Hypothalamus (tissue), 51 donors: Measurements from ENCODE around the gene TNIK.

Source experiments
- DNase-seq, 51 donors: peaks; one replicate each; lab custom pipeline; 2025; lab: John Stamatoyannopoulos, UW

The TNIK gene

GRCh38 chr3:171077261-171077660 lies 382.9 kb downstream of the TNIK start:
- DNase-seq: no peak

GRCh38 chr3:171072432-171072831 lies 387.8 kb downstream of the TNIK start:
- DNase-seq: no peak

GRCh38 chr3:171068658-171069057 lies 391.5 kb downstream of the TNIK start:
- no peak for DNase-seq

- no peak for DNase-seq
Measured at GRCh38 chr3:171066206-171066605, 394.0 kb downstream of the TNIK start.

GRCh38 chr3:171065732-171066131 lies 394.5 kb downstream of the TNIK start:
- no peak for DNase-seq

GRCh38 chr3:171064461-171064860 lies 395.7 kb downstream of the TNIK start:
- no peak for DNase-seq

GRCh38 chr3:171061749-171062148 lies 398.5 kb downstream of the TNIK start:
- no peak for DNase-seq

- DNase-seq: no peak
Measured at GRCh38 chr3:171059978-171060377, 400.2 kb downstream of the TNIK start.

- no peak for DNase-seq
Measured at GRCh38 chr3:171058873-171059603, 401.2 kb downstream of the TNIK start.

GRCh38 chr3:171058058-171058457 lies 402.1 kb downstream of the TNIK start:
- no peak for DNase-seq

- no peak for DNase-seq
Measured at GRCh38 chr3:171057072-171057471, 403.1 kb downstream of the TNIK start.

- DNase-seq: no peak
Measured at GRCh38 chr3:171056528-171056927, 403.7 kb downstream of the TNIK start.

GRCh38 chr3:171055336-171056178 lies 404.6 kb downstream of the TNIK start:
- DNase-seq: no peak

- DNase-seq: no peak
Measured at GRCh38 chr3:171054921-171055320, 405.3 kb downstream of the TNIK start.

- no peak for DNase-seq
Measured at GRCh38 chr3:171054231-171054630, 406.0 kb downstream of the TNIK start.

GRCh38 chr3:171049861-171050444 lies 410.3 kb downstream of the TNIK start:
- DNase-seq: peak in 28 of 51 donors; percentile 1 to 63 (median 18)

GRCh38 chr3:171046760-171047159 lies 413.4 kb downstream of the TNIK start:
- no peak for DNase-seq

- DNase-seq: no peak
Measured at GRCh38 chr3:171044835-171045793, 415.1 kb downstream of the TNIK start.

- DNase-seq: no peak
Measured at GRCh38 chr3:171044384-171044783, 415.8 kb downstream of the TNIK start.

- no peak for DNase-seq
Measured at GRCh38 chr3:171039674-171040073, 420.5 kb downstream of the TNIK start.
